Hepatocyte (in vitro differentiated cells): ENCODE results near the gene C14orf180. TPM values are rescaled to one million over a fixed set of nuclear protein-coding genes. Genes with fewer than 3 reads are reported as not detected.
A peak's percentile ranks its signal among the peaks of the same experiment; 100 is the strongest.

Experiments
- DNase-seq: peaks from one replicate; pipeline ENCODE4 v3.0.0-alpha.2; 2016; ENCODE audit warnings: low spot score
- H2AFZ ChIP-seq: fragments of 200-600 bp; sonication (generic); 2 replicates; pipeline ENCODE4 v1.6.0; 2016; ENCODE audit warnings: antibody characterized with exemption, mild to moderate bottlenecking
- H3K27ac ChIP-seq: fragments of 200-600 bp; sonication (generic); 2 replicates; pipeline ENCODE4 v1.5.1; 2016; ENCODE audit warnings: mild to moderate bottlenecking
- H3K27me3 ChIP-seq: fragments of 200-600 bp; sonication (generic); 2 replicates; pipeline ENCODE4 v1.6.1; 2016
- H3K36me3 ChIP-seq: fragments of 200-600 bp; sonication (generic); replicated peaks from 2 replicates; pipeline ENCODE4 v1.5.1; 2016; ENCODE audit warnings: low read depth; ENCODE audit not compliant: insufficient read depth
- H3K4me1 ChIP-seq: fragments of 200-600 bp; sonication (generic); 2 replicates; pipeline ENCODE4 v1.5.1; 2016; ENCODE audit warnings: mild to moderate bottlenecking, moderate library complexity; ENCODE audit not compliant: insufficient read depth
- H3K4me2 ChIP-seq: fragments of 200-600 bp; sonication (generic); 2 replicates; pipeline ENCODE4 v1.6.0; 2016
- H3K4me3 ChIP-seq: fragments of 200-600 bp; sonication (generic); 2 replicates; pipeline ENCODE4 v1.5.1; 2016; ENCODE audit warnings: mild to moderate bottlenecking
- H3K79me2 ChIP-seq: fragments of 200-600 bp; sonication (generic); 2 replicates; pipeline ENCODE4 v1.6.0; 2017; ENCODE audit warnings: mild to moderate bottlenecking
- H3K9me2 ChIP-seq: fragments of 200-600 bp; sonication (generic); replicated peaks from 2 replicates; pipeline ENCODE4 v1.6.0; 2017; ENCODE audit warnings: mild to moderate bottlenecking; ENCODE audit not compliant: insufficient read depth
- H3K9me3 ChIP-seq: fragments of 200-600 bp; sonication (generic); 2 replicates; pipeline ENCODE4 v1.5.1; 2016; ENCODE audit warnings: low read depth, mild to moderate bottlenecking
- H4K20me1 ChIP-seq: fragments of 200-600 bp; sonication (generic); 2 replicates; pipeline ENCODE4 v1.6.0; 2016; ENCODE audit warnings: mild to moderate bottlenecking; ENCODE audit not compliant: insufficient read depth, poor library complexity, severe bottlenecking
- CTCF ChIP-seq: fragments of 200-600 bp; sonication (generic); IDR thresholded peaks from 2 replicates; pipeline ENCODE4 v1.5.1; 2016; ENCODE audit warnings: antibody characterized with exemption, mild to moderate bottlenecking; ENCODE audit not compliant: poor library complexity
- EZH2 ChIP-seq: fragments of 200-600 bp; sonication (generic); IDR thresholded peaks from 2 replicates; pipeline ENCODE4 v1.6.1; 2016; ENCODE audit warnings: antibody characterized with exemption, mild to moderate bottlenecking, borderline replicate concordance
- EZH2phosphoT487 ChIP-seq: fragments of 200-600 bp; sonication (generic); IDR thresholded peaks from one replicate; pipeline ENCODE4 v1.6.1; 2018; ENCODE audit warnings: antibody characterized with exemption, mild to moderate bottlenecking, low read depth, moderate library complexity; ENCODE audit not compliant: unreplicated experiment, severe bottlenecking
- WGBS: methylation state at CpG from one replicate; pipeline ENCODE4 v1.1.6; 2016; ENCODE audit warnings: low lambda C conversion rate; ENCODE audit errors: missing lambda C conversion rate; 5-methylcytosine and 5-hydroxymethylcytosine counted together
- polyA plus RNA-seq: library from polyadenylated mRNA; unstranded; fragments of >200 nt; fragmentation: Nextera tagmentation; extraction: Ambion mirVana; gene quantifications from 2 replicates; pipeline ENCODE4 v1.2.1, GENCODE V29; 2016
- total RNA-seq: library from RNA; depleted of rRNA; stranded (reverse); fragments of >200 nt; gene quantifications from 2 replicates; pipeline ENCODE4 v1.2.3, GENCODE V29; 2014

C14orf180 gene
- total and polyA plus RNA-seq, 2 experiments from 2014 or later: 1.1 to 1.2 TPM

GRCh38 chr14:104583424-104584306 lies 4.1 kb downstream of the C14orf180 start:
- Histone ChIP-seq H4K20me1 (no peaks in the 10 kb centered on the region), H3K4me2 (peak overlapping the region; percentile 44), H3K9me3 (no peaks in the 10 kb centered on the region), H3K36me3 (no peaks in the 10 kb centered on the region), H3K27ac (no peak overlapping the region), H3K9me2 (no peaks in the 10 kb centered on the region), H3K4me3 (no peak overlapping the region), H3K79me2 (no peaks in the 10 kb centered on the region), H3K27me3 (no peaks in the 10 kb centered on the region), H2AFZ (no peak overlapping the region), H3K4me1 (peaks cover 50% of the 10 kb centered on the region)
- WGBS: 75% methylated on average over 23 of the region's 27 CpGs
- no peak for DNase-seq
- TF ChIP-seq EZH2phosphoT487 (no peak), EZH2 (no peak), CTCF (no peak)

- Histone ChIP-seq H3K4me1 (peaks cover 50% of the 10 kb centered on the region), H3K27ac (no peak overlapping the region), H3K9me3 (no peaks in the 10 kb centered on the region), H3K4me3 (no peak overlapping the region), H3K9me2 (no peaks in the 10 kb centered on the region), H3K79me2 (no peaks in the 10 kb centered on the region), H3K27me3 (no peaks in the 10 kb centered on the region), H4K20me1 (no peaks in the 10 kb centered on the region), H3K4me2 (peak overlapping the region; percentile 44), H2AFZ (no peak overlapping the region), H3K36me3 (no peaks in the 10 kb centered on the region)
- no peak for TF ChIP-seq EZH2phosphoT487
- TF ChIP-seq EZH2: no peak
- no peak for TF ChIP-seq CTCF
- WGBS: 70% methylated on average over 10 of the region's 10 CpGs
- DNase-seq: no peak
These were observed 5.0 kb downstream of the C14orf180 start for GRCh38 chr14:104584557-104584956.

GRCh38 chr14:104585966-104586697 lies 6.6 kb downstream of the C14orf180 start:
- TF ChIP-seq EZH2phosphoT487 (no peak), CTCF (no peak), EZH2 (no peak)
- Histone ChIP-seq H3K9me2 (no peaks in the 10 kb centered on the region), H3K27me3 (no peaks in the 10 kb centered on the region), H3K27ac (peak overlapping the region; percentile 58), H3K36me3 (no peaks in the 10 kb centered on the region), H3K79me2 (no peaks in the 10 kb centered on the region), H3K4me3 (no peak overlapping the region), H2AFZ (no peak overlapping the region), H4K20me1 (no peaks in the 10 kb centered on the region), H3K4me1 (peaks cover 45% of the 10 kb centered on the region), H3K4me2 (no peak overlapping the region), H3K9me3 (no peaks in the 10 kb centered on the region)
- peak; percentile 54 for DNase-seq
- WGBS: 66% methylated on average over 23 of the region's 24 CpGs
